Activated CD8-positive, alpha-beta memory T cell treated with anti-CD3 and anti-CD28 coated beads for 36 hours (primary cell): ENCODE data around the gene HYOU1. TPM values are rescaled to one million over a fixed set of nuclear protein-coding genes. Genes with fewer than 3 reads are reported as not detected.
"Not testable (repeated sequence)": the region's sequence is repeated elsewhere in the genome, so short reads cannot be mapped to it uniquely, and the experiment has no call there.

Experiments
- CTCF ChIA-PET: fragments of 350-600 bp; sonication (Branson Sonifier 250); formaldehyde crosslinking; loops from one replicate; lab custom pipeline; 2021; ENCODE audit warnings: antibody characterized with exemption; lab: Charles Lee
- POLR2A ChIA-PET: fragments of 350-600 bp; sonication (Branson Sonifier 250); formaldehyde crosslinking; loops from one replicate; lab custom pipeline; 2021; ENCODE audit warnings: antibody characterized with exemption; lab: Charles Lee
- total RNA-seq, 2 experiments: library from RNA; stranded (reverse); gene quantifications; one replicate each; pipeline ENCODE4 v1.2.3, GENCODE V29; 2021

The HYOU1 gene, protein sequence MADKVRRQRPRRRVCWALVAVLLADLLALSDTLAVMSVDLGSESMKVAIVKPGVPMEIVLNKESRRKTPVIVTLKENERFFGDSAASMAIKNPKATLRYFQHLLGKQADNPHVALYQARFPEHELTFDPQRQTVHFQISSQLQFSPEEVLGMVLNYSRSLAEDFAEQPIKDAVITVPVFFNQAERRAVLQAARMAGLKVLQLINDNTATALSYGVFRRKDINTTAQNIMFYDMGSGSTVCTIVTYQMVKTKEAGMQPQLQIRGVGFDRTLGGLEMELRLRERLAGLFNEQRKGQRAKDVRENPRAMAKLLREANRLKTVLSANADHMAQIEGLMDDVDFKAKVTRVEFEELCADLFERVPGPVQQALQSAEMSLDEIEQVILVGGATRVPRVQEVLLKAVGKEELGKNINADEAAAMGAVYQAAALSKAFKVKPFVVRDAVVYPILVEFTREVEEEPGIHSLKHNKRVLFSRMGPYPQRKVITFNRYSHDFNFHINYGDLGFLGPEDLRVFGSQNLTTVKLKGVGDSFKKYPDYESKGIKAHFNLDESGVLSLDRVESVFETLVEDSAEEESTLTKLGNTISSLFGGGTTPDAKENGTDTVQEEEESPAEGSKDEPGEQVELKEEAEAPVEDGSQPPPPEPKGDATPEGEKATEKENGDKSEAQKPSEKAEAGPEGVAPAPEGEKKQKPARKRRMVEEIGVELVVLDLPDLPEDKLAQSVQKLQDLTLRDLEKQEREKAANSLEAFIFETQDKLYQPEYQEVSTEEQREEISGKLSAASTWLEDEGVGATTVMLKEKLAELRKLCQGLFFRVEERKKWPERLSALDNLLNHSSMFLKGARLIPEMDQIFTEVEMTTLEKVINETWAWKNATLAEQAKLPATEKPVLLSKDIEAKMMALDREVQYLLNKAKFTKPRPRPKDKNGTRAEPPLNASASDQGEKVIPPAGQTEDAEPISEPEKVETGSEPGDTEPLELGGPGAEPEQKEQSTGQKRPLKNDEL
- total RNA-seq = 100 to 1,000 TPM; 151 to 159 TPM

DNA sequence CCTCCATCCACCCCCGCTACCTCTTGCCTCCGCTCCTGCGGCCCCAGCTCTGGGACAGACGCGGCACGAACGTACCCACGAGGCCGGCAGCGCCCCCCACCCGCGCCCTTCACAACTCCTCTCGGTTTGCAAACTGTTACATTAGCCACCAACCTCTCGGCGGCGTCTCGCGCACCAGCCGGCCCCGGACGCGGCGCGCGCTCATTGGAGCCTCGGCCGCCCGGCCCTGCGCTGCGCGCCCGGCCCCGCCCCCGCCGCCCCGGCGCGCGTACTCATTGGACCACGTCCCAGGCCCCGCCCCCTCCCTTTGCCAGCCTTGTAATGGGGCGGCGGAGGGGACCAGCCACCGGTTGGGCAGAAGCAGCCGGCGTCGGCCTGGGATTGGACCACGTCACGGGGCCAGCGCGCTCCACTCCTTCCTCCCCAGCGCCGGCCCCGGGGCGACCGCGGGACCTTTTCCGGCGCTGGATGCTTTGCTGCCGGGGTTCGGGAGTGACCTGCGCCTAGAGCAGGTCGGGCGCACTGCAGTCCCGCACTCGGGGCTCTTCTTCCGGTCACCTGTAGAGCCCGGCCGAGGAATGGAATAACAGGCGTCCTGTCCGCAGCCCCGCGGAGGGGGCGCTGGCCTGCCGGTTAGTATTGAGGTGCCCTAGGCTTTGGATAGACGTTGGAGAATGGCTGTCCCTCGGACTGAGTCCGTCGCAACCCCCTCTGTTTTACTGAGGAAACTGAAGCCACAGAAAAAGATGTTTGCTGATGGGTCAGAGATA lies at the start of gene HYOU1:
HYOU1 (minus strand) TSS at position 206 of the 770 bp plus-strand sequence. CDS start 1,045 bp downstream, outside the sequence.
- ChIA-PET CTCF (interaction anchor here (1.1 to 1.5 kb wide), 4 partner anchors 8 to 42 kb away, joined by 3 to 5 read pairs (median 4); partner anchors contain the start of genes RPS25, TRAPPC4 and VPS11), POLR2A (interaction anchor here (0.5 to 2.3 kb wide), 9 partner anchors 10 to 45 kb away, joined by 3 to 16 read pairs (median 7); partner anchors contain the start of genes RPS25, SLC37A4, TRAPPC4 and VPS11)

DNA sequence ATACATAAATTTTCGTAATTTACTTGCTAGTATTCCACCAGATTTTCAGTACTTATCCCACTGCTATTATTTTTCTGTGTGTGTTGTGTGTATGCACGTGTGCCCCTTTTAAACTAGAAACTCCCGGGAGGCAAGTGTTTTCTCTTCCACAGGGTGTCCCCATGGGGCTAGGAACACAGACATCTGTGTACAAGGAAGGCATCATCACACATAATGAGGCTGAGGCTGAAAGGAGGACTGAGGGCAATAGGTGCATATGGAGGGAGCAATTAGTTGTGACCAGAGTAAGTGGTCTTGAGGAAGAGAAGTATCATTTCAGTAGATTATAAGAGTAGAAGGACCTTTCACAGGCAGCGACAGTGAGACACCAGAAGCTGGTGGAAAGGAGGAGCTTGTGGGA lies 46.8 kb upstream of the HYOU1 start:
- ChIA-PET CTCF (no interaction called here), POLR2A (no interaction called here)

DNA sequence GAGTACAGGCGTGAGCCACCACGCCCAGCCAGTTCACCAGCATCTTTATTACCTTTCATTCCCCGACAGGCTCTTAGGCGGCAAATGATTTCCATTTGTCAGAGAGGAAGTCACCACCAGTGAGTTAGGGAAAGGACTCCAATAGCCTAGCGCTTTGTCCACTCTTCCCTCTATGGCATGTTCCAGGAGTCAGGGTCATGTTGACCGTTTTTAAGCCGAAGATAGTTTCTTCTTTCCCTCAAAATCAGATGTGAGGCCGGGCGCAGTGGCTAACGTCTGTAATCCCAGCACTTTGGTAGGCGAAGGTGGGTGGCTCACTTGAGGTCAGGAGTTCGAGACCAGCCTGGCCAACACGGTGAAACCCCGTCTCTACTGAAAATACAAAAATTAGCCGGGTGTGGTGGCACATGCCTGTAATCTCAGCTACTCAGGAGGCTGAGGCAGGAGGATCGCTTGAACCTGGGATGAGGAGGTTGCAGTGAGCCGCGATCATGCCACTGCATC lies 46.2 kb upstream of the HYOU1 start:
- CTCF ChIA-PET = not testable (repeated sequence)

DNA sequence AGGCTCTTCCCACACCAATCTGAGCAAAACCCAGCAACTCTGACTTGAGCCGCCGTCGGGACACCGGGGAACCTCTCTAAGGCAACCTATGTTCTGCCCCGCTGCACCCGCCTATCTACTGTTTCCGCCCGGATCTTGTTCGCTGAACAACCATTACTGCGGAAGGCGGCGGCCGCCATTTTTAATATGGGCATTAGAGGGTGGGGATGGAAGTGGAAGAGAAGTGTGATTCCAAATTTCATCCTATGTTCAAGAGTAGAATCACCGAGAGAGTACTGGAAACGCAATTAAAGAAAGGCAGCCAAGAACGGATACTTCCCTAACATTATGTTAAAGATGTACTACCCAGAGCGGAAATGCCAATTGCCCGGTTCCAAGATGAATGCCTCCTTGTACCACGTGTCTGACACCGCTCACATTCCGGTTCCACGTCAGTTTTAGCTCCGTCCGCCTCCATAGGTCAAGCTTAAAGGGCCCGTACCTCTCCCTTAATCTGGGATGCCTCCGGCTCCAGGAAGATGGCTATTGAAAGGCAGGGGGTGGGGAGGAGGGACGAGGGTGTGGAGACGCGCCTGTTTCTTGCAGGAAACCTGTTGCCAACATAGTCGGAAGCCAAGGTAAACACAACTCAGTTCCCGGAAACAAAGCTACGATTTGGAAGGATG lies 44.9 kb upstream of the HYOU1 start, which contains the start of gene DPAGT1:
DPAGT1 (minus strand) TSS at position 95 of the 665 bp plus-strand sequence. CDS start 198 bp downstream, outside the sequence.
- CTCF ChIA-PET = interaction anchor here (1.4 kb wide), 1 partner anchor 34 kb away, joined by 5 read pairs; the partner anchor contains the start of gene VPS11
- POLR2A ChIA-PET = interaction anchor here (0.7 to 1.6 kb wide), 10 partner anchors 9 to 491 kb away, joined by 3 to 12 read pairs (median 3); partner anchors contain the start of genes HINFP, HMBS, HYOU1 and RPS25

More for the DNA sequence above, 46.2 kb upstream of the HYOU1 start:
- POLR2A ChIA-PET = interaction anchor here (0.9 to 1.6 kb wide), 5 partner anchors 9 to 47 kb away, joined by 3 to 12 read pairs (median 8); partner anchors contain the start of genes HINFP, HMBS and HYOU1

DNA sequence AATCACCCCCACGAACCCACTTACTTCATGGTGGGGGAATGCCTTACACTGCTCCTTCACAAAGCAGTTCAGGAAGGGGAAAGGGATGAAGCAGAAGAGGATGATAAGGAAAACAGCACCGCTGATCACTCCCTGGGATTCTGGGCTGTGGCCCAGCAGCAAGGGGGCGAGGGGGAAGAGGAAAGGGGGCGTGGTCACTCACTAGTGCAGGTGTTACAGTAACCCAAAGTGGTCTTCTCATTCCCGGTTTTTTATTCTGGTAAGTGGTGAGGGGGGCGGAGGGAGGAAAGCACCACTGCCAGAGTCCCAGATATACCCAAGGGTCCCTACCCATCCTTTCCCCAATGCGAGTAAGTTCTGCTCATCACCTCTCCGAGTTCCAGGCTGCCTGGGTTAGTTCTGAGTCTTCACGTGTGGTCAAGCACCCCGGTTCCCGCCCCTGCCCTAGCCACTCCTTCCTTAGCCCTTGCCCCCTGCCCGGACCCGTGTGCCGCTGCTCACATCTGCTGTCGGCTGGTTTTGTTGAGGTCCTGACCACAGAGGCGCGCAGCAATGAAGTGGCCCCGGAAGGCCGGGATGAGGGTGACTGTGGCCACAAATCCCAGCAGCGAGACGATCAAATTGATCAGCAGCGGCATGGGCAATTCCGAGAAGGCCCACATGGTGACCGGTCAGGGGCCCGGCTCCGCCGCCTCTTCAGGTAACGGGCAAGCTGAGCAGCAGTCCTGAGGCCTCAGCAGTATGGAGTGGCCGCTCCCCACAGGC lies 44.2 kb upstream of the HYOU1 start:
- ChIA-PET POLR2A (interaction anchor here (0.8 to 1.6 kb wide), 3 partner anchors 20 to 83 kb away, joined by 3 to 8 read pairs (median 3); partner anchors contain the start of genes HINFP, RPS25 and VPS11), CTCF (interaction anchor here (0.9 to 1.4 kb wide), 3 partner anchors 16 to 33 kb away, joined by 3 to 5 read pairs (median 5); partner anchors contain the start of genes HMBS and VPS11)

DNA sequence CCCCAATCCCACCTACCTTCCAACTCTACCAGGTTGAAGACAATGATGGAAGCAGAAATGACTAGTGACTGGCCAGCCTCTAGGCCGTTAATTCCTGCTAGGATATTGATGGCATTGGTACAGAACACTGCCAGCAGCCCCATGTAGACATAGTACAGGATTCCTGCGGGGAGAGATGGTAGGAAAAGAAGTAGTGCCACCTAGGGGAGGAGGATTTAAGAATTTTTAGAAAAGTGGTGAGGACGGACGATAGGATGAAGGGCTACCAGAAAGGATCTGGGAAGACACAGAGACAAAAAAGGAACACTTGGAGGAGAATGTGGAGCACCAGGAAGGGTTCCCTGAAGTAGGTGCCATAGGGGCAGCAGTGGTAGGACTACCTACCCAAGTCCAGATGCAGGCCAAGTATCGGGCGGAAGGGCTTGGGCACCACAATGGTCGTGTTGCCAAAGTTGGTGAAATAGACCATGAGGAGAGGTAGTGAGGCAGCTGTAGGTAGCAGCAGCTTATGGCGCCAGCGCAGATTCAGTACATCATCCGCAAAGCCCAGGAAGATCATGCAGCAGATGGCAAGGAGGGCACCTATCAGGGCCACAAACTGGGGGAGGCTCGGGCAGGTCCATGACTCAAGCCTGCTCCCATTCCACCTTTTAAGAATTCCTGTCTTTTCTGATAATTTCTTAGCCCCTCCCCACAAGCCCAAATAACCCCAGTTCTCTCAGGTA lies 43.4 kb upstream of the HYOU1 start:
- CTCF ChIA-PET = interaction anchor here (0.9 to 1.3 kb wide), 2 partner anchors 15 to 33 kb away, joined by 3 to 5 read pairs; partner anchors contain the start of genes HMBS and VPS11
- POLR2A ChIA-PET = no interaction called here

DNA sequence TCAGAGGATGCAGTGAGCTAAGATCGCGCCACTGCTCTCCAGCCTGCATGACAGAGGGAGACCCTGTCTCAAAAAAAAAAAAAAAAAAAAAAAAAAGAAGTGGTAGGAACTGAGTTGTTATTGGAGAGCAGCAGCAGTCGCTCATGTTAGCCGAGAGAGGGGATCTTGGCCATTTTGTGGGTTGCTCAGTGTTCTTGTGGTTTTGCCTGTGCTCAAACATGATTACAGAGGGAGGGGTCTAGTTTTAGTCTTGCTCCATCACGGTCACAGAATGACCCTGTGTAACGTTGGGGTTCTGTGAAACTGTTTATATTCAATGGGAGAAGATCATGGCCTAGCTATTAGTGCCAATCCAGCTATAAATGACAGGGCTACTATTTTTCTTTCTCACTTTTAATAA lies 42.7 kb upstream of the HYOU1 start:
- ChIA-PET POLR2A (interaction anchor here (0.5 kb wide), 1 partner anchor 684 kb away, joined by 4 read pairs; no protein-coding TSS in a partner anchor), CTCF (interaction anchor here (1.3 kb wide), 1 partner anchor 32 kb away, joined by 3 read pairs; the partner anchor contains the start of gene VPS11)

DNA sequence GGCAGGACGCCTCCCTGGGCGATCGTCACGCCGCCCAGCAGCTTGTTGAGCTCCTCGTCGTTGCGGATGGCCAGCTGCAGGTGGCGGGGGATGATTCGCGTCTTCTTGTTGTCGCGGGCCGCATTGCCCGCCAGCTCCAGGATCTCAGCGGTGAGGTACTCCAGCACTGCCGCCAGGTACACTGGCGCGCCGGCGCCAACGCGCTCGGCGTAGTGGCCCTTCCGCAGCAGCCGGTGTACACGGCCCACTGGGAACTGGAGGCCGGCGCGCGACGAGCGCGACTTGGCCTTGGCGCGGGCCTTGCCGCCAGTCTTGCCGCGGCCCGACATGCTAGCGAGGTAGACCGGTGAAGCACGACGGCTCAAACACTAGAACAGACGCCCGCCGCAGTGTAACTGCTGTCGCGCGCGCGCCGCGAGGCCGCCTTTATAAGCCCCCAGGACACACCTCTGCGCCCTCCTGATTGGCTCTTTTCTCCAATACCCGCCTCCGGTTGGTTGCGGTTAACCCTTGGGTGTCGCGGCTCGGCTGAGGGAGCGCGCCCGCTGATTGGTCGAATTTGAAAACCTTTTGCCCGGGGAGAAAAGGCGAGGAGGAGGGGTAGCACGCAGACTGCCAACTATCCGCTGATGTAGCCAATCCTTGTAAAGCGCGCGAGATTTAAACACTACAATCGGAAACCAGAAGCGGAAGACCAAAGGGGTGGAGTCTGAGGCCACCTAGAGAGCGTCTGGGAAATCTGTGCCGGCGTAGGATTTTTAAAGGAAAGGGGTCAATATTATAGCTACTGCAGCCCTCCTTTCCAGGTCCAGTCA lies 38.3 kb upstream of the HYOU1 start:
- ChIA-PET CTCF (interaction anchor here (1.5 to 2.9 kb wide), 3 partner anchors 10 to 28 kb away, joined by 4 to 18 read pairs (median 12); partner anchors contain the start of genes C2CD2L, HMBS and VPS11), POLR2A (interaction anchor here (0.6 to 2.8 kb wide), 10 partner anchors 10 to 486 kb away, joined by 3 to 44 read pairs (median 4); partner anchors contain the start of genes C2CD2L, CENATAC, HINFP and HMBS)

DNA sequence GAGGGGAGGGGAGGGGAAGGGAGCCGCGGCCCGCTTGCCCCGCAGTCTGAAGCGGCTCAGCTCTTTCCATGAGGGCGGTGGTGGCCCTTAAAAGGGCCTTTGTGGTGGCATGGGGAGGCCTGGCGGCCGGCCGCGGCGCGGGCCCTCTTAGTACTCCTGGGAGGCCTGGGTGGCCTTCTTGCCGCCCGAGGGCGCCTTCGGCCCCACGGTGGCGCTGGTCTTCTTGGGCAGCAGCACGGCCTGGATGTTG lies 37.7 kb upstream of the HYOU1 start:
- ChIA-PET CTCF (interaction anchor here (1.5 to 2.9 kb wide), 3 partner anchors 10 to 27 kb away, joined by 4 to 18 read pairs (median 12); partner anchors contain the start of genes C2CD2L, HMBS and VPS11), POLR2A (interaction anchor here (0.8 to 2.8 kb wide), 8 partner anchors 9 to 222 kb away, joined by 3 to 44 read pairs (median 4); partner anchors contain the start of genes C2CD2L, CENATAC, HINFP and HMBS)

DNA sequence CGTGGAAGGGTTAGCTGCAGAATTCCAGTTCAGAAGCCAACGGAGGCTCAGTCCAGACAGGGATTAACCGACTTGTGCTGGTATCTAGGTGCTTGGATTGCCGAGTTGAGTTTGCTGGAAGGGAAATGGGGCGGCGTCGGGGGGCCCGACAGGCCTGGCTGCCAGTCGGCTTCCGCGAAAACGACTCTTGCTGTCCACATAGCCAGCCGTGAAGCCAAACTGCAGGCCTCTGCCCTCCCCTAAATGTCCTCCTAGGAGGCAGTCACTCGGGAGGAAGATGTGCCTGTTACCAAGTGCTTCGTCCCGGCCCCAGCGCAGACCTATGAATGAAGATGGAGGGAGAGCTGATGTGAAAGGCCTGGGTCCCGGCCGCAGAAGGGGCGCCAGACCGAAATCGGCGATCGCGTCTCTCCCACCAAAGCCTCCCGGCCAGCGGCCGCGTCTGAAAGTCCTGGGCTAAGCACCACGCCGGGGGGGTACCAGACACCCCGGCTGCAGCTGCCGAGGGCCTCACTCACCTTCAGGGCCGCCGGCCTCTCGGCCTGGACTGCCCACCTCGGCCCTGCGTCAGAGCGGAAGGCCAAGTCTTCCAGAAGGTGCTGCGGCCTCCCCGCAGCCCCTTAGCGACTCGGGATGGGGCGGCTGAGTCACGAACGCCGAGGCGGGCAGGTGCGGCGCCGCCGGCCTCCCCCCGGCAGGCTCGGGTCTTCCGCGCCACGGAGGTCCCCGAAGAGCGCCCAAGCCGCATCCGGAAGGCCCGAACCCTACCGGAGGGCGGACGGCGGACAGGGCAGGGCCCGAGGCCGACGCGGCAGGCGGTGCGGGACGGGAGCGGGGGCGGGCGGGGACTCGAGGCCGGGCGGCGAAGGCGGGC lies 37.2 kb upstream of the HYOU1 start:
- ChIA-PET POLR2A (interaction anchor here (0.5 to 2.8 kb wide), 8 partner anchors 9 to 223 kb away, joined by 3 to 44 read pairs (median 5); partner anchors contain the start of genes C2CD2L, CENATAC, HMBS and MCAM), CTCF (interaction anchor here (1.2 to 2.9 kb wide), 4 partner anchors 9 to 27 kb away, joined by 3 to 18 read pairs (median 8); partner anchors contain the start of genes C2CD2L, HMBS and VPS11)

DNA sequence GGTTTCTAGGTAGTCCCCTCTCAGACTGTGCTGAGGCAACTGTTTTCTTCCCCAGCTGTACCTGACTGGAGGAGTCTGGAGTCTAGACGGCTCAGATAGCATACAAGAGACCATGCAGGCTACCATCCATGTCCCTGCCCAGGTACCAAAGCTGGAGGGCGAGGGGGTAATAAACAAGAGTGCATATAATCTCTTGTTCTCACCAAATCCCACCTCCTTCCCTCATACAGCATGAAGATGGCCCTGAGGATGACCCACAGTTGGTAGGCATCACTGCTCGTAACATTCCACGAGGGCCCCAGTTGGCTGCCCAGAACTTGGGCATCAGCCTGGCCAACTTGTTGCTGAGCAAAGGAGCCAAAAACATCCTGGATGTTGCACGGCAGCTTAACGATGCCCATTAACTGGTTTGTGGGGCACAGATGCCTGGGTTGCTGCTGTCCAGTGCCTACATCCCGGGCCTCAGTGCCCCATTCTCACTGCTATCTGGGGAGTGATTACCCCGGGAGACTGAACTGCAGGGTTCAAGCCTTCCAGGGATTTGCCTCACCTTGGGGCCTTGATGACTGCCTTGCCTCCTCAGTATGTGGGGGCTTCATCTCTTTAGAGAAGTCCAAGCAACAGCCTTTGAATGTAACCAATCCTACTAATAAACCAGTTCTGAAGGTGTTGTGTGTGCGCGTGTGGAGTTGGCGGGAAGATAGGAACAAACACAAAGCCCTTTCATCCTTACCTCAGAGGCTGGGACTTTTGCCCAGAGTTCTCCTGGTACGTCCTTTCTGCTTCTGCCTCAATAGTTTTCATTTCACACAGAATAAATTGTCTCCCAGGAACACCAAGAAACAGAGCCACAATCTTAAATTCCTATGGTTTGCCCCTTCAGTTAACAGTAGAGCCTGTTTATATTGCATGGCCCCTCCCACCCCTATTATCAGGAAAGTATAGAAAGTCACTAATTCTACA lies 36.2 kb upstream of the HYOU1 start:
- POLR2A ChIA-PET = interaction anchor here (1.1 to 2.8 kb wide), 2 partner anchors 8 to 9 kb away, joined by 3 to 44 read pairs; partner anchors contain the start of gene HMBS
- CTCF ChIA-PET = interaction anchor here (1.2 kb wide), 1 partner anchor 16 kb away, joined by 3 read pairs; no protein-coding TSS in a partner anchor
